SH-SY5Y (cell line): Measurements from ENCODE around the gene PACS2.

ENCODE experiments used
- GATA2 ChIP-seq: IDR thresholded peaks from 2 replicates; pipeline ENCODE4 v1.6.1; 2011; ENCODE audit warnings: mild to moderate bottlenecking, low read depth, low read length
- GATA3 ChIP-seq: IDR thresholded peaks from 2 replicates; pipeline ENCODE4 v1.6.1; 2011; ENCODE audit warnings: low read depth, mild to moderate bottlenecking, low read length, moderate library complexity

- TF ChIP-seq GATA3 (no peak), GATA2 (no peak)
Measured at GRCh38 chr14:105351920-105352851, 37.6 kb downstream of the PACS2 start.
